ENCODE data around the gene CEP112.

GRCh38 chr17:66142428-66142827 is 49.5 kb downstream of the CEP112 start:
- TF ChIP-seq GATA2 (IDR thresholded peaks at IDR 0.05; ENCODE audit: low read depth, low read length), result no peak
- TF ChIP-seq GATA3 (IDR thresholded peaks at IDR 0.05; ENCODE audit: low read depth, low read length), result no peak
